Suppressor macrophage treated with lipopolysaccharide for 1 hour (primary cell): ENCODE measurements around the gene CFAP45.
A peak's percentile ranks its signal among the peaks of the same experiment; 100 is the strongest.
"Not testable (repeated sequence)": the region's sequence is repeated elsewhere in the genome, so short reads cannot be mapped to it uniquely, and the experiment has no call there.

Source experiments
- DNase-seq, 3 donors: peaks; one replicate each; pipeline ENCODE4 v3.0.0-alpha.2; 2020 to 2022

Gene CFAP45

DNA sequence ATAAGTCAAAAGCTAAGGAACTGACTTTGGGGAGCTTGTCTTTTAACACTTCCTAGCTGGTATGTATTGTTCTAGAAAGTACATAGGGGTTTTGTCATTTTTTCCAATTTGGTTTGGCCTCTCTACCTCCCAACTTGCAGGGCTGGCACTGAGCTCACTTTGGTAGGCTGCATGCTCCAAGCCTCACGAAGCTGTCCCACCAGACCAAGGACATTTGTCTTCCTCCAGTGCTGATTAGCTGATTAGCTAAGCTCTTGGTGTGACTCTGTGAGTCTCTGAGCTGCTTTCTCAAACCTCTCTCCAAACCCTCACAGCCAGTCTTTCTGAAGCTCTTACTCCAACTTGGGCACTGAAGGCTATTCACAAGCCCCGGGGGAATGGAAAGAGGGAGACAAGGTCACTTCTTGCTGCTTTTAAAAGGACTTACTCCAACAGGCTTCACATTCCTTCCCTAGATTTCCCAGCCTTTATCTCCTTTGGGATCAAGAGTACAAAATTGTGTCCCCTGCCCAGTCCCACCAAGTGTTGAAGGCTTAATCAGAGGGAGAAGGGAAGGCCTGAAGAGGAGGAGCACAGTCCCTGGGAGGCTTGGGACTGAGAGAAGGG, 893 bp upstream of the CFAP45 start:
- no peak for DNase-seq

DNA sequence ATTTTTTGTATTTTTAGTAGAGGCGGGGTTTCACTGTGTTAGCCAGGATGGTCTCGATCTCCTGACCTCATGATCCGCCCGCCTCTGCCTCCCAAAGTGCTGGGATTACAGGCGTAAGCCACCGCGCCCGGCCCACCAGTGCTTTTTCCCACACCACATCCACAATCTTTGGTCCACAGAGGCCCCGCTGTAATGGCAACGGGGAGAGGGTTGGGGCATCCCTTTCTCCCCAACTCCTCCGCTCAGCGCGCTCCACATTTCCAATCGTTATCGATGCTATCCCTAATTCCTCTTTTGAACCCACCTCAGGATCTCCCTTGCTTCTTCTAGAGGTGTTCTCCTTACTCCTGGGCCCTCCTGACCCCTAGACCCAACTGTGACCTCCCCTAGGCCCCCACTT, 331 bp downstream of the CFAP45 start:
- not testable (repeated sequence) for DNase-seq

DNA sequence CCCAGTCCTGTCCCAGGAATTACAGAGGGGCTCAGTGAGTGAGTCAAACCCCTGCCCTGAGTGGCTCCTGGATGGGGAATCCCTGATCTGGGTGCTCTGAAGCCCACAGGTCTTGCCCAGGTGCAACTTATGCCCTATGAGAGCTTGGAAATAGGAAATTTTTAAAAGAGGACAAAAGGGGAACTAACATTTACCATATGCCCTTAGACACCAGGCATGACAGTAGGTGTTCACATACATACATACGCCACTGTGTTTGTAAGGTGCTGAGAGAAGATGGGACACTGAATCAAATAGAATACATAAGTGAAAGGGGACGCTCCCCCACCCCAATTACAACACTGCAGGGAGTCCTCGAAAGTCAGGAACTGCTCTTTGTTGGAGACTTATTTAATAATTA, 1.4 kb downstream of the CFAP45 start:
- DNase-seq, result peak in 1 of 3 donors; percentile 32

DNA sequence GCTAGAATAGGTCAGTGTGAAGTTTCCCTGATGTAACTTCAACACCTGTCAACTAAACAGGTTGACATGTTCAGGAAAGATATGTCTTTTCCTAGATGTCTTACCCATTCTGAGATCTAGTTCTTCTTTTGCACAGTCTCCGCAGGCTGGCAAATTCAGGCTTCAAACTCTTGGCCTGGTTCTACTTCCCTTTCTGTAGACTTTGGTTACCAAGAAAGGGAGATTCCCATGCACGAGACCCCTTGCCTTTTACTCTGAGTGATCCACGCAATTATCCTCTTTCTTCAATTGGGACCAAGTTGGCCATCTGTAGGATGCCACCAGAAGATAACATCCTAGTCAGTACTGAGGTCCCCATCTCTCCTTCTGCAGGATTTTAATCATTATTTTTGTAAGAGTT, 2.0 kb downstream of the CFAP45 start:
- DNase-seq, result peak; percentile 82 to 83 (median 83)

DNA sequence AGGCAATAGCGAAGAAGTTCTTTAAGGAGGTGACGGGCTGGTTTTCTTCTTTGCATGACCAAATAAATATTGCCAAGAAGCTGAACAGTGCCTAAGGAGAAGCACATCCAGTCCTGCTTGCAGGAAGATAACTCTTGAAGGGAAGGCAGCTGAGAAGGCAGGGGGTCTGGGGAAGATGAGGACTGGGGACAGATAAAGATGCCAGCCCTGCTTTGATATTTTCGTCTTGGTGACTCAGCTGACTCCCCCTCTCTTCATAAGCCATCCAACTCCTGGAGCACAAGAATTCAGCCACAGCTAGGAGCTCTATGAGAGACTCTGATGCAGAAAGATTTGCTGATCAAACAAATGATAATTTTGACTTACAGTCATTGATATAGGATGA, 3.4 kb downstream of the CFAP45 start:
- DNase-seq, result no peak

DNA sequence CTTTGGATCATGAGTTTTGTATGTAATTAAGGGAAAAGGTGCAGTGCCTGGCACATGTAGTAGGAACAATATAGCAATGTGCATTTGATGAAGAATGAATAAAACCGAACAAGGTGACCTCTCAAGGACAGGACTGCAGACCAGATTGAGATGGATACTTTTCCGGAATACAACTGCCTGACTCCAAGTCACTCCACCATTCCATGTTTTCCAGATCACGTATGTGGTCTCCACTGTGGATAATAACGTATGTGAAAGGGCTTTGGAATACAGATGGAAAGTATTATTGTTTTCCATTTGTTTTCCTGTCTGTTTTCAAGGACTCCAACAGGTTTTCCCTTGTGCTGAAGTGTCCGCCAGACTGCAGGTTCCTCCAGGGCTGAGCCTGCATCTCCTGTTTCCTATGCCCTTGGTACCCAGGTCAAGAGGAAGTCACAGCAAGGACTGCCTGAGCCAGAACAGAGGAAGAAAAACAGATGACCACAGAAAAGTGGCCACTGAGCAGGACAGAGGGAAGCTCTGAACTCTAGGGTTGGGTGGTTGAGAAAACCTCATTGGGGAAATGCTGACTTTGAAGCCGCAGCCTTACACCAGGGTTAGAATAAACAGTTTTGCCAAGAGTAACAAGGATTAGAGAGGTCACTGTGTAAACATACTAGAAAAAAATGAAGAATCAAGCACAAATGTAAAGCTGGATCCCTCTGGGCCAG, 4.0 kb downstream of the CFAP45 start:
- peak; percentile 28 to 38 (median 32) for DNase-seq

DNA sequence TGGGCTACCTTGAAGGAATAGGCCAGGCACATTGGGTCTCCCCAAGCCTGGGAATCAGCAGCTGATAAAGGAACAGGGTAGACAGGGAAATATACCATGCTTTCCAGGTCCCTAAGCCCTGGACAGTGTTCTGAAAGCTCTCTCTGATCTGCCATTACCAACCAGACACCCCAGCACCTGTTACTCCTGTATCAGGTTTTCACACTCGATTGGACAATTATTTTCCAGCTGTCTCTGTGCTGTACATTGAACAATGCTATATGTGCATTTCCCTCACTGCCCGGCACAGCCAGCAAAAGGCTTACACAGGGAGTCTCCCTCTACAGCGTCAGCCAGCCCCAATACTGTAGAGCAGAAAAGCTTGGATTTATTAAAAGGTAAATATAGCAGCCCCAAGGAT, 4.7 kb downstream of the CFAP45 start:
- DNase-seq, result no peak

DNA sequence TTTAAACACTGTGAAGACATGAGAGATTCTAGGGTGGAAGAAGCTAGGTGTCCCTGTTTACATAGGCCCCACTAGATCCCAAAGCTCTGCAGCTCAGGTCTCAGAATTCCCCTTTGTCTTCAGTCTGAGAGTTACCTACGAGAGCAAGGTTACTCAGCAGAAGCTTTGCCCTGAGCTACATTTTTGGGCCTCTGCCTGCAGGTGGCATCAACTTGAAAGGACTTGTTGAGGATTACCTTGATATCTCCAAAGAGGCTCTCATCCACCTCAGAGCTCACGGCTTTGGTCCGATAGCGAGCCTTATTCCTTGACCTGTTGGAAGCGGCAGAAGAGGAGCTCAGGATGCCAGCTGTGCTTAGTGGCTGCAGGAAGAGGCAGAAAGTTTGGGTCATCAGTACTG, 7.0 kb downstream of the CFAP45 start:
- DNase-seq, result no peak

DNA sequence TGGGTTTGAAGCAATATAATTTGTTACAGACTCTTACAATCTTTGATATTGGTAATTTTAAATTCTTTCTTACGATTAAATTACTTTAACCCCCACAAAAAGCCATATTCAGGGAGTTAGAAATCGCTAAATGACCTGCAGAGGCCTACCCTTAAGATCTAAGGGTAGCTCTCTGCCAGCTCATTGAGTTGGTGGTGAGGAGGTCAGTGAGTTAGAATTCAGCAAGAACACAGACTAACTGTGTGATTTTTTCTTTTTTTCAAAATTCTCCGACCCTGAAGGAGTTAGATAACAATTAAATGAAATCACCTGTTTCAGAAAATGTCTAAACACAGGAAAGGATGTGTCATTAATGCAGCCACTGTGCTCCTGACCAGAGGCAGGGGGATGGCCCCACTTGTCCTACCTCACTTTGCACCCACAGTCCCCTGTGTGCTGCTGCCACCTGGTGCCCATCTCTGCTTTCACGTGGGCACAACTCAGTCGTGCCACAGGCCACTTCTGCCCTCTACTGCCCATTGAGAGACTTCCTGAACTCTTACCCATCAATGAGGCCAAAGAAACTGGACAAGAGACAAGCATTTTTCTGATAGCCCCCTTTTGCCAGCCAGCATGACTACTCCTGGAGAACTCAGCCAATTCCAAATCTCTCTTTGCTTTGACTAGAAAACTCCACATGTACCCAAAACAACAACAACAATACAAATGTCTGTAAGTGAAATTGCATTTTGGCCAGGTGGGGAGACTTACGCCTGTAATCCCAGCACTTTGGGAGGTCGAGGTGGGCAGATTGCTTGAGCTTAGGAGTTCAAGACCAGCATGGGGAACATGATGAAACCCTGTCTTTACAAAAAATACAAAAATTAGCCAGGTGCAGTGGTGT, 8.4 kb downstream of the CFAP45 start:
- peak; percentile 93 to 95 (median 94) for DNase-seq

DNA sequence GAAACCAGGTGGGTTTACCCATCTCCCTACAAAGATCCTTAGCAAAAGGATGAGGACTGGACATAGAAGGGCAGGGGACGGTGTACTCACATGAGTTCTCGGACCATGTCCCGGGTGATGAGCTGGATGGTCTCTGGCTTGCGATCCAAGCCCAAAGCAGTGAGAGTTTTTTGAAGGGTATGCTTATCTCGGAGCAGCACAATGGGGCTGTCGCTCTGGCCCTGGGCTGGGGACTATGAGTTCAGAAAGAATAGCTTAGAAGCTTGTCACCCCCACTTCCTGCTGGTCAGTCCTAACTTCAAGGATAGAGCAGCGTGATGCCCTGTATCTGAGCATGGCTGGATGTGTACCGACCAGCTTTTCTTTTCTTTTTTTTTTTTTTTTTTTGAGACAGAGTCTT, 9.6 kb downstream of the CFAP45 start:
- no peak for DNase-seq

DNA sequence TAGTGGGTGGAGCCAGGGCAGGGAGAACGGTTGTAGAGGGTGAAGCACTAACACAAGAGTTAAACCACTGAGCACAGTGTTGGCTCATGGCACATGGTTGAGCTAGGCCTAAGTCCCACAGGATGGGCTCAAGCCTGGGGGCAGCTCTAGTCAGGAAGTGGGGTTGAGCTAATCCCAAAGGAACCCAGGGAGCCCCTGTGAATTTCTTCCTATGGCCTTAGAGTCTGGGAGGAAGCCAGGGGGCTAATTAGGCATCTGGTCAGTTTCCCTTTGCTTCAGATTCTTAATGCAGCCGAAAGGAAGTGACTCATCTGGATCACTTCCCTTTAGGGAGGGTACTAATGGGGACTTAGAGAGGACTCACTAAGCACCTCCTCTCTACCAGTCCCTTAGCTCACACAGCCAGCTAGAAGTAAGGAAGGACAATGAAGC, 10.1 kb downstream of the CFAP45 start:
- peak; percentile 85 to 95 (median 93) for DNase-seq

DNA sequence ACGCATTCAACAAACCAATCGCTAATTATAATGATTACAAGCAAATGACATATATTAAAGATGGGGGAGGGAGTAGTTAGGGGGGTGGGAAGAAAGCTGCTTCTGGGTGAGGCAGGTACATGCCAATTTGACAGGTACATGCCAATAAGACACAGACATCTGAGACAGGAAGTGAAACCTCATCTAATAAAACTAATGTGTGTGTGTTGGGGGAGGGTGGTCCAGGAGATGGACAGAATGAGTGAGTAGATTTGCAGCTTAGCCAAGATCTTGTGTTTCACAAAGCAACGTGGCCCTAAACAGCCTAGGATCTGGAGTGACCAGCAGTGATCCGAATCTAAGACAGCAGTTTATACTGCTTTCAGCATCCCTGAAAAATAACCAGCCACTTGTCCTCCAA, 10.8 kb downstream of the CFAP45 start:
- no peak for DNase-seq

DNA sequence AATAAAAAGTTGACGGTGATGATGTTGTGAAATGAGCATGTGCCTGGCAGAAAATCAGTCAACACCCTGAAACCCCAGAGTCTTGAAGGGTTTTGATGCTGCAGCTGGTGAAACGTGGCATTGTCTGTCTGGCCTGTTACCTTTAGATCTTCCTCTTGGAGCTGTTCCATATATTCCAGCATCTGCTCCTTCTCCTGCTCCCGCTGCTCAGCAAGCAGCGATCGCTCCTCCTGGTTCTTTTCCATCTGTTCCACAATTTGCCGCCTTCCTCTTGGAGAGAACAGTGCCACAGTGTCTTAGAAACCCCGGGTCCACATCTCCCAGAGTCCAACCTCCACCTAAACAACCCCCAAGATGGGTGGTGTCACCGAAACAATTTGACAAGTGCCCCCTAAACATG, 15.7 kb downstream of the CFAP45 start:
- no peak for DNase-seq

DNA sequence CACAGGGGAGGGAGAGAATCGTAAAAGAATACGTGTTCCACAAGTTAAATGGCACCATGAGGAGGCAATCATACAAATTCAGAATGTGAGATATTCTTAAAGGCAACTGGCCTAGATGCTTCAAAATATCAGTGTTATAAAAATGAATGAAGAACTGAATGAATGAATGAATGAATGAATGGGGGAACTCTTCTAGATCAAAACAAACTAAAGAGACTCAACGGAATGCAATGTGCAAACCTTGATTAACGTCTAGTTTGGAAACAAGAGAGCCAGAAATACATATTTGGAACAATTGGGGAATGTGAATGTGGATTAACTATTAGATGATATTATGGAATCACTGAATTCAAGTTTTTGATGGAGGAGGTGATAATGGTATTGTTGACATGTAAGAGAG, 16.8 kb downstream of the CFAP45 start:
- DNase-seq, result no peak

DNA sequence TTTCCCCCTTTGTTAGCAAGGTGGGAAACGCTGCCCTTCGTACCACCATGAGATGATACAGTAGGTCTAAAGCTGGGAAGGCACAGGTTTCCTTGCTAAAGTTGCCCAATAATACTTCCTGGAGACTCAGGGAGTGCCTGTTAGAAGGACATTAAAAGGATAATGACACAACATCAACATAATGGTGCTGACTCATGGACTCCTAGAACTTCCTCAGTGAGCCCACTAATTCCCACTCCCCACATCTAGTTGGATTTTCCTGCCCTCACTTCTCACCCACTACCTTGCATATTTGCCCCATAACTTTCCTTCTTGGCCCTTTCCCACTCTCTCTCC, 17.5 kb downstream of the CFAP45 start:
- peak; percentile 78 to 90 (median 89) for DNase-seq

DNA sequence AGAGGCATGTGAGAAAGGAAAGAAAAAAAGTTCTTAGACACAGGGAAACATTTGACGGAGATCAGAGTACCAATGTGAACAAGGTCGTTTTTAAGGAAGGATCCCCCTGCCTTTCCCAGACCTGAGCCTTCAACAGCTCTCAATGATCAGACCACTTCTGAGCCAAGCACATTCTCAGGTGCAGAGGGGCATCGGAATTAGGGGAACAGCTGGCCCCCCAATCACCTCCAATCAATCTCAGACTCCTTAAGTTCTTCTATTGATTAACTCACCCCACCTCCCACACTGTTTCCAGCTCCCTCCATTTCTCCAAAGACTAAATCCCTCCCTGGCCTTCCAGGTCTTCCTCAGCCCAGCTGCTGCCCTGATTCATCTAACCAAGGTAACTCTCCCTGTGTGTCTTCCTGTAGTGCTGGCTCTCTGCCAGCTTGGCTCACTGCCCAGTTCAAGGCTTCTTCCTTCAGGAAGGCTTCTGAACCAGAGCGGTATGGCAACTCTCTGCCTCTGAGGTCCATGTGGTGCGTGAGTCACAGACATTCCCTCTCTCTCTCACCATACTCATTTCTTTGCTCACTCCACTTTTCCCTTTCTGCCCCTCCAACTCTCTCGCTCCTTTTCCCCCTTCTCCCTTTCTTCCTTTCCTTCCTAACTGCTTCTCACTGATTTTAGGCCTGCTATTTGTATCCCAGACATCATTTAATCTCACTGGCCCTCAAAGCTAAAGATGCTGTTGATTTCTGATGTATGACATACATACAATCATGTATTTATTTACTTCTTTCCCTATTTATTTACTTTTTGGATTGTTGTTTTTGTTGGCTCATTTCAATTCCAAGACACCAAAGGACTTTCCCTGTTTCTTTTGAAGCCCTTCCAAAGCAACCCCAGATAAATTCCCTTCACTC, 18.1 kb downstream of the CFAP45 start:
- DNase-seq, result peak; percentile 80 to 81 (median 81)

DNA sequence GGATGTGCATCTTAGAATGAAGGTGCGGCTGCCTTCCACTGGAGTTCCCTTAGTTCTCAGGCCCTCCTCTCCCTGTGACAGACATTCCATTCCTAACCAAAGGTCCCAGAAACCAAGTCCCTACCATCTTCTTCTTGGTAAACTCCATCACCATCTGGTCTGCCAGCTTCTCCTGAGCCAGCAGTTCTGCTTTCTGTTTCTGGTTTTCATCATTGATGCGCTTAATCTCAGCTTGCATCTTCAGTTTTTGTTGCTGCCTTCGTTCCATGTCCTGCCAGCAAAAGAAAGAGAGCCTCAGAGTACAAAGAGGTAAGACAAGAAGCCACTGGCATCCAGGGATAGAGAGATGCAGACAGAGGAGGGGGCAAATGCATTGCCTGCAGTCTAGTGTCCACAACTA, 19.5 kb downstream of the CFAP45 start:
- DNase-seq, result peak; percentile 62 to 66 (median 63)

DNA sequence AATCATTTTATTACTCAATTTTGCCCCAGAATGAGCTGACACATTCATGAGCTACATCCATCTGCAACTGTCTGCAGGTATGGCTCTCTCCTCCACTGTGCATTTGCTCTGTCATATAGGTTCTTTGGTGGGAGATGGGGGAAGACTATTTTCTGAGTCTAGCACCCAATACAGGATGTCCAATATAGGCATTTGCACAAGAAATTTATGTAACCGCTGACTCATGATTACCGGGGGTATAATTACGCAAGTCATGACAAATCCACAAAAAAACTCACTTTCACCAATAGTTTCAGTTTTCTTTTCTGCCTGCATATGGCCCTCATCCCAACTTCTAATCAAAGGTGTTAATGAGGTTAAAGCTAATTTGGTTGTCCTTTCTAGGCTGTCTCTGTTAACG, 20.0 kb downstream of the CFAP45 start:
- DNase-seq, result peak; percentile 81 to 95 (median 94)

DNA sequence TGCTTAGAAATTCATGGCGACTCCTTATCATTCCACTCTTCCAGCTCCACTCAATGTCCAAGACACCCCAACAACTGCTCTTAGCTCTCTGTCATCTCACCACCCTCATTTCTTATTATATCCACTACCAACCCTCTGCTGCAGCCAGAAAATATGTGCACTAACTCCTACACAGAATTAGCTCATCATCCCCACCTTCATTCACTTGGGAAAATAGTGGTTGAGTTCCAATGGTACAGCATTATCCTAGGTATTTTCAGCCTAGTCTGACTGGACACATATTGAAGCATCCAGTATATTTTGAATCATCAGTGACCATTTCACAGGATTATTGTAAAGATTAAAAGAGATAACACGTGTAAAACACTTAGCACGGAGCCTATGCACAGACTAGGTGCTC, 20.8 kb downstream of the CFAP45 start:
- no peak for DNase-seq

DNA sequence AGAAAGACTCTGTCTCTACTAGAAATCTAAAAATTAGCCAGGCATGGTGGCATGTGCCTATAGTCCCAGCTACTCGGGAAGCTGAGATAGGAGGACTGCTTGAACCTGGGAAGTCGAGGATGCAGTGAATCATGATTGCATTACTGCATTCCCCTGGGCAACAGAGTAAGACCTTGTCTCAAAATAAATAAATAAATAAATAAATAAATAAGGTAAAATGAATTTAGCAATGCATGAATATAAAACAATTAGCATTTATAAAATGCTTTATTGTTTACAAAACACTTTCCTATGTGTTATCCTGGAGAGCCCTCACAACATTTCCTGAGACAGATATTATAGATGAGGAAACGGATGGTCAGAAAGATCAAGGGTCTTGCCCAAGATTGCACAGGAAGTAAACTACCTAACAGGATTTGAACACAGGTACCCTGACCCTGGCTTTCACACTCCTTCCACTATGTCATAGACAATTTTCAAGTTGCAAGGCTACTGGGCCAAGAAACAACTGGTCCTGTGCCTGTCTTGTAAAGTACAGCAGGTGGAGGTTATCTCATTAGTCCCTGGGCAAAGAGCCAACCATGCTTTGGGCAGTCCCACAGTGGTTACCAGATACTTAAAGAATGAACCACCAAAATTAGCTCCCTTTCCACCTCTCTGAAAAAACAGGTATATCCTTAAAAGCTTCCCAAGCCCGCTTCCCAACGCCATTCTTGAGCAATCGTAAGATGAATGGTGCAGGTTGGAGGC, 22.1 kb downstream of the CFAP45 start:
- DNase-seq, result no peak

DNA sequence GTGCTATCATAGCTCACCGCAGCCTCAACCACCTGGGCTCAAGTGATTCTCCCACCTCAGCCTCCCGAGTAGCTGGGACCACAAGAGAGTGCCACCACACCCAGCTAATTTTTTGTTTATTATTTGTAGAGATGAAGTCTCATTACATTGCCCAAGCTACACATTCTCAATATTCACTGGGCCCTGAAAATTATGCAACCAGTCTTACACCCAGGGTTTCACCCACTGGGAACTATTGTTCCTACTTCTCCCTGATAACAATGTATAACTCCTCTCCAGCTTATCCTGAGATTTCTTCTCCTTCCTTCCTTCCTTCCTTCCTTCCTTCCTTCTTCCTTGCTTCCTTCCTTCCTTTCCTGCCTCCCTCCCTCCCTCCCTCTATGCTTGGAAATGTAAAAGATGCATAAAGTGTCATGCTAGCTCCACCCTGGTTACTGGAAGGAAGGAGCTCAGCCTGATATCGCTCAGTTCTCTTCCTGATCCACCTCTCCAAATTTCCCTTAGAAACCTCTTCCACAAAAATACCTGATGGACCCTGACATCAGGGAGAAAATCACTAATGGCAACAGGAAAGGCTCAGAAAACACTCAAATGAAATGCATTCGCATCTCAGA, 26.3 kb downstream of the CFAP45 start:
- DNase-seq, result no peak

DNA sequence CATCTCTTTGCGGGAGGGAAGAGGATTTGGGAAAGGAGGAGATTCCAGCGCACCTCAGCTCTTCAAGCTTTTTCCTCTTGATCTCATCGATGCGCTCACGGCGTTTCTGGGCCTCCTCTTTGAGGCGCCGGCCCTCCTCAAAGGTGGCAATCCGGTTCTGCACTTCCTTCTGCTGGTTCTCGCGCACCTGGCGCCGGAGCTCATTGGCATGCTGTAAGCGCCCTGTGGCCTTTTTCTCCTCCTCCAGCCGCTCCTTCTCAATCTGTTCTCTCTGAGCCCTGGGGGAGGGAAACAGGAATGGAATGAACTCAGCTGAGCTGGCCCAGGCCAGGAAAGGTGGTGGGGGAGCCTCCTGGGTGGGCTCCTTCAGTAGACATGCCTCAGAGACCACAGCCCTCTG, 27.1 kb downstream of the CFAP45 start:
- no peak for DNase-seq
